Brain microvascular endothelial cell (primary cell): ENCODE data around the gene FAM120B.
A peak's percentile ranks its signal among the peaks of the same experiment; 100 is the strongest.

ENCODE experiments used
- DNase-seq: peaks from one replicate; pipeline ENCODE4 v3.0.0-alpha.2; 2020
- H3K27ac ChIP-seq: fragments of 250-450 bp; sonication (Bioruptor Pico); 2 replicates; pipeline ENCODE4 v1.5.1; 2020; ENCODE audit warnings: mild to moderate bottlenecking, moderate library complexity
- H3K27me3 ChIP-seq: fragments of 250-450 bp; sonication (Bioruptor Pico); replicated peaks from 2 replicates; pipeline ENCODE4 v1.5.1; 2020; ENCODE audit warnings: mild to moderate bottlenecking
- H3K36me3 ChIP-seq: fragments of 250-450 bp; sonication (Bioruptor Pico); replicated peaks from 2 replicates; pipeline ENCODE4 v1.5.1; 2020; ENCODE audit warnings: mild to moderate bottlenecking
- H3K4me3 ChIP-seq: 2 replicates; pipeline ENCODE4 v1.5.1; 2011; ENCODE audit warnings: low read depth, mild to moderate bottlenecking, control low read depth, low read length, moderate library complexity
- CTCF ChIP-seq: IDR thresholded peaks from 2 replicates; pipeline ENCODE4 v1.5.1; 2011; ENCODE audit warnings: low read depth, mild to moderate bottlenecking, moderate library complexity, low read length, control low read depth, inconsistent platforms; ENCODE audit errors: missing control alignments
- in situ Hi-C: cut with HindIII; loops from 2 replicates; pipeline ENCODE4 v1.10.0; 2017; ENCODE audit warnings: low sequenced_read_pairs, low pct_ligation_motif_present

FAM120B gene

GRCh38 chr6:170420791-170421776, 114.5 kb downstream of the FAM120B start:
- H3K4me3 ChIP-seq, result no peak overlapping the region
- TF ChIP-seq CTCF, result no peak

GRCh38 chr6:170421921-170422320, 115.4 kb downstream of the FAM120B start:
- DNase-seq, result no peak
- TF ChIP-seq CTCF, result no peak
- no peaks in the 10 kb centered on the region for H3K36me3 ChIP-seq
- no peak overlapping the region for H3K27ac ChIP-seq
- no peaks in the 10 kb centered on the region for H3K27me3 ChIP-seq
- no peak overlapping the region for H3K4me3 ChIP-seq
- in situ Hi-C loops, result no loop called here

More at GRCh38 chr6:170420791-170421776, 114.5 kb downstream of the FAM120B start:
- in situ Hi-C loops, result no loop called here
- no peaks in the 10 kb centered on the region for H3K36me3 ChIP-seq
- H3K27ac ChIP-seq, result no peak overlapping the region
- no peak for DNase-seq
- no peaks in the 10 kb centered on the region for H3K27me3 ChIP-seq

GRCh38 chr6:170423030-170423429, 116.5 kb downstream of the FAM120B start:
- no peaks in the 10 kb centered on the region for H3K36me3 ChIP-seq
- H3K4me3 ChIP-seq, result no peak overlapping the region
- H3K27me3 ChIP-seq, result no peaks in the 10 kb centered on the region
- no peak for TF ChIP-seq CTCF
- in situ Hi-C loops, result no loop called here
- H3K27ac ChIP-seq, result no peak overlapping the region
- DNase-seq, result no peak

- Histone ChIP-seq H3K36me3 (no peaks in the 10 kb centered on the region), H3K4me3 (no peak overlapping the region), H3K27me3 (no peaks in the 10 kb centered on the region), H3K27ac (no peak overlapping the region)
- no peak for TF ChIP-seq CTCF
- in situ Hi-C loops, result no loop called here
- no peak for DNase-seq
Measured at GRCh38 chr6:170423814-170424603, 117.5 kb downstream of the FAM120B start.

GRCh38 chr6:170424604-170425126, 118.1 kb downstream of the FAM120B start:
- H3K36me3 ChIP-seq, result no peaks in the 10 kb centered on the region
- no peak for DNase-seq
- no peaks in the 10 kb centered on the region for H3K27me3 ChIP-seq
- peak; percentile 25 for TF ChIP-seq CTCF
- in situ Hi-C loops, result no loop called here
- no peak overlapping the region for H3K4me3 ChIP-seq
- H3K27ac ChIP-seq, result no peak overlapping the region
